Thyroid gland (tissue), 4 donors: ENCODE measurements around the gene MROH7.

Source experiments
- CTCF ChIP-seq, 6 experiments: fragments of 200-600 bp in 3 of 6; fragments of 450-650 bp in 3 of 6; sonication (generic) in 3 of 6; IDR thresholded peaks; one replicate each; pipeline ENCODE4 v1.5.1; 2016 to 2019; ENCODE audit warnings: antibody characterized with exemption in 6 of 6, mild to moderate bottlenecking in 2 of 6, inconsistent platforms in 1 of 6, moderate library complexity in 1 of 6
- POLR2A ChIP-seq, 2 donors: fragments of 450-650 bp; IDR thresholded peaks; one replicate each; pipeline ENCODE4 v1.6.1; 2017; ENCODE audit warnings: antibody characterized with exemption in 2 of 2, mild to moderate bottlenecking in 2 of 2, moderate library complexity in 1 of 2

- TF ChIP-seq POLR2A (IDR thresholded peaks at IDR 0.05): no peak
- no peak for TF ChIP-seq CTCF (IDR thresholded peaks at IDR 0.05)
Measured at GRCh38 chr1:54724771-54725170, 83.2 kb downstream of the MROH7 start.
